ENCODE results near the gene PTTG2.
"Not testable (repeated sequence)": the region's sequence is repeated elsewhere in the genome, so short reads cannot be mapped to it uniquely, and the experiment has no call there.

PTTG2 gene

DNA sequence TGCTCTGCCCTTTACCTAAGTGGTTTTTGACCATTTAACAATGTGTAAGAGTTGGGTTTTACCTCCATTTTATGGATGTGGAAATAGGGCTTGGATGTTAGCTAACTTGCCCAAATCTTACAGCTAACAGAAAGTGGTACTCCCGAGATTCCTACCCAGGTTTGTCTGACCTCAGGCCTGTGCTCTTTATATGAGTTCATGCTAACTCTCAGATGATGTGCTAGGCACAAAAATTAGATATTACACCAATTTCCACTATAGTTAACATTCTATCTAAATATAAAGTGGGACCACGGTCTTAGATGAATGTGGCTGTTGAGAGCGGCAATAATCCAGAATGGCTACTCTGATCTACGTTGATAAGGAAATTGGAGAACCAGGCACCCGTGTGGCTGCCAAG lies at the start of gene PTTG2:
Gene PTTG2, plus strand, starts transcription at position 301 of the 400 bp plus-strand sequence. Its CDS starts 37 bp downstream, at position 338.
- no peak for DNase-seq (ENCODE audit: low read depth in 2 of 2)

GRCh38 chr4:37914539-37914938 lies 45.7 kb upstream of the PTTG2 start:
- DNase-seq (ENCODE audit: low read depth in 2 of 2) = no peak

DNA sequence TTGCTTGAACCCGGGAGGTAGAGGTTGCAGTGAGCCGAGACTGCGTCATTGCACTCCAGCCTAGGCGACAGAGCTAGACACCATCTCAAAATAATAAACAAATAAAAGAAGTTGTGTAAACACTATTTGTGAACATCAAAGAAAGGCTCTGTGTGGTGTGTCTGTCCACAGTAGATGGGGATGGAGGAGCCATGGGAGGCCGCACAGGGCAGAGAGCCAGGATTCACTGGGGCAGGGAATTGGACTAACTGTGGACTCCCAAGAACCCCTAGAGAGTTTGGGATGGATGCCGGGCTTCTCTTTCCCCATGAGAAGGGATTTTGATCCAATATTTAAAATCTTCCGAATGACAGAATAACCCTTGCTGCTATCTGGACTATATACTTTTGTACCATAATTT lies 42.8 kb upstream of the PTTG2 start:
- DNase-seq (ENCODE audit: low read depth in 2 of 2) = no peak

DNA sequence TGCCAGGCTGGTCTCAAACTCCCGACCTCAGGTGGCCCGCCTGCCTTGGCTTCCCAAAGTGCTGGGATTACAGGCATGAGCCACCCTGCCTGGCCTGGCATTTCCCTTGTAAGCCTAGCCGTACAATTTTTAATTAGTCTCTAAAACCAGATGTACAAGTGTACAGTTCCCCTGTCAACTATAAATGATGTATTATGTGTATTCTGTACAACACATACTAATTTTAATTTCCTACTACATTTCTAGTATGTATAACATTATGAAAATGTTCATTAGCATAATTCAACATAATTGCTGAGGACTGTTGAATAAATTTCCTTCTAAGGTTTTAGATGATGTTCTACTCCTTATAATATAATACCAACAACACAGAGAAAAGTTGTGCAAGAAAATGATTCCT lies 41.5 kb upstream of the PTTG2 start:
- DNase-seq (ENCODE audit: low read depth in 2 of 2) = no peak

DNA sequence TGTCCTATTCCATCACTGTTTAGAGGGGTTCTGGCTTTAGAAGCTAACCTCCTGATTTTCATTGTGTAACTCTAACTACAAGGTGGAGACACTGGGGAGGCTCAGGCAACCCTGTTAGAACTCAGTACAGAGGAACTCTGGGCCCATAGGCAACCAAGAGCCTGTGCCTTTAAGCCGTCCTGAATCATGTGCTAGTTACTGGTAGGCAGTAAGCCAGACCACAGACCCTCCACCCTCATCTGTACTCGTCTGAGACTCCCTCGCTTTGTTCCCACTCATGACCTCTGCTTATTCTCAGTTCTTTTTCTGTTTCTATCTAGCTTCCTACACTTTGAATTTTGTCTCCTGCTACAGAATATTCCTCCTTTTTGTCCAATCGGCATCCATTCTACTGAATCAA lies 37.9 kb upstream of the PTTG2 start:
- no peak for DNase-seq (ENCODE audit: low read depth in 2 of 2)

DNA sequence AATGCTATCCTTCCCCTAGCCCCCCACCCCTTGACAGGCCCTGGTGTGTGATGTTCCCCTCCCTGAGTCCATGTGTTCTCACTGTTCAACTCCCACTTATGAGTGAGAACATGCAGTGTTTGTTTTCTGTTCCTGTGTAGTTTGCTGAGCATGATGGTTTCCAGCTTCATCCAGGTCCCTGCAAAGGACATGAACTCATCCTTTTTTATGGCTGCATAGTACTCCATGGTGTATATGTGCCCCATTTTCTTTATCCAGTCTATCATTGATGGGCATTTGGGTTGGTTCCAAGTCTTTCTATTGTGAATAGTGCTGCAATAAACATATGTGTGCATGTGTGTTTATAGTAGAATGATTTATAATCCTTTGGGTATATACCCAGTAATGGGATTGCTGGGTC lies 37.1 kb upstream of the PTTG2 start:
- DNase-seq (ENCODE audit: low read depth in 2 of 2) = not testable (repeated sequence)

DNA sequence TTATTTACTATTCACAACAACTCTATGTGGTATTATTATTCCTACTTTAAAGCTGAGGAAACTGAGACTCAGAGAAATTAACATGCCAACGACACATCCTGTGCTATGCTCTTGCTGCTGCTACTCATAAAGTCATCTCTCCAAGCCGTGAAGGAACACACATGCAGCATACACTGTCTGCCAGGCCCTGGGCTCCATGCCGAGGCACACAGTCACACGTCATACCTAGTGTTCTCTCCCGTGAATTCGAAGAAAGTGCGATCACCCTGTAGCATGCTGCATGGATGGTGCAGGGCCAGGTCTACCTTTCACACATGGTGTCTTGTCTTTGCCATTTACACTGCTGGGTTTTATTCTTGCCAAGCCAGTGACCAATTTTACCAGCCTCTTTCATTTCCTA lies 35.3 kb upstream of the PTTG2 start:
- DNase-seq (ENCODE audit: low read depth in 2 of 2) = no peak

GRCh38 chr4:37927434-37927833 lies 32.8 kb upstream of the PTTG2 start:
- DNase-seq (ENCODE audit: low read depth in 2 of 2) = no peak

DNA sequence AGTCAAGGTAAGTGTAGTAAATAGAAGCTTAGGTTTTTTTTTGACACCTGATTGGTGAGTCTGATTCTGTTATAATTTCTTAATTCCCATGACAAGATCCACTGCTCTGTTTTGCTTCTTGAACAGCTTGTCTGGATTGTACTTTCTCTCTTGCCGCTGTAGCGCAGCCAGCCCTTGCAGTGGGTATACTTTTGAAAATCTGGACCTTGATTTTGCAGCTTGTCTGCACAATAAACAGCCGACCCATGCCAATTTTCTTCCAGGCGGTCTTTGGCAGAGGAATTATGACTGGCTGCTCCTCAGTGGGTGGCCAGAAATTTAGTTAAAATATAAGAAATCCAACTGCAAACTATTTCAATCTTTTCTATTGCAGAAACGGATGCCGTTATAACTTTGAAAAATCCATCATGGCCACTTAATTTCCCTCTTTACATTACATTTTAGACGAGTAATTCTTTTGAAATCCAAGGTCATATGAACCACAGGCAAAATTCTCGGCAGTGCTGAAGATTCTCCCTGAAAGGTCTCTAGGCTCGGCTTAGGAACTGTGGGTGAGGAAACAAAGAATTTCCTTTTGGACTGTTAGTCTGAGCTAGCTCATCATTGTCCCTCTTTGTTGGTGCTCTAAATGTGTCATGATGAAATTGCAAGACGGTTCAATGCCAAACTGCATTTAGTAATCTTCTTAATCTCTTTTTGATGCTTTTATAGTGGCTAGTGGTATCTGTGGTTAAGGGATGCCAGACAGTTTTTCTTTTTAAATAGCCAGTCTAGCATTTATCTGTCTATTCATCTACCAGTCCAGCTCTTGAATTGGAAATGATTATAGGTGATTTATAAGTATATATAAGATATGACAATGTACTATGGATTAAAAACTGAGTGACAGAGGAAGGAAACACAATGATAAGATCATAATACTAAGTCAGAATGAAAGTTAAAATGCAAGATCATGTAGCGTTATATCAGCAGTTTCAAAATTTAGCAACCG lies 31.5 kb upstream of the PTTG2 start:
- DNase-seq (ENCODE audit: low read depth in 2 of 2) = no peak

DNA sequence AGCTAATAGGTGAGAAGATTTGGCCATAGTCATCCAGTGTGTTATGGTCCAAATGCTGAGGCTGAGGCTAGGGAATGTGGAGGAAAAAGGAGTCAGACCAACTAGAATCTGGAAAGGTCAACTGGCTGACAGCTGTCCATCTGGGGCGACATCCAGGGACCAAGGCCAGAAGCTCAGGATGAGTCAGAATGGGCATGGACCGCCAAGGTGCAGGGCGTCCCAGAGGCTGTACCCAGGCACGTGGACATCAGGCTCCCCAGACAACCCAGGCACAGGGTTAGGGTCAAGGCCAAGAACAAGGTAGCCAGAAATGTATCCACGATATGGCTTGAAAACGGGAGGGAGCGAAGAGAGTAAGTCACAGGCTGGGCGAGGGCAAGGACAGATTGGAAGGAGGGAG lies 26.1 kb upstream of the PTTG2 start:
- no peak for DNase-seq (ENCODE audit: low read depth in 2 of 2)

- no peak for DNase-seq (ENCODE audit: low read depth in 2 of 2)
These were observed 25.6 kb upstream of the PTTG2 start for GRCh38 chr4:37934609-37935008.

DNA sequence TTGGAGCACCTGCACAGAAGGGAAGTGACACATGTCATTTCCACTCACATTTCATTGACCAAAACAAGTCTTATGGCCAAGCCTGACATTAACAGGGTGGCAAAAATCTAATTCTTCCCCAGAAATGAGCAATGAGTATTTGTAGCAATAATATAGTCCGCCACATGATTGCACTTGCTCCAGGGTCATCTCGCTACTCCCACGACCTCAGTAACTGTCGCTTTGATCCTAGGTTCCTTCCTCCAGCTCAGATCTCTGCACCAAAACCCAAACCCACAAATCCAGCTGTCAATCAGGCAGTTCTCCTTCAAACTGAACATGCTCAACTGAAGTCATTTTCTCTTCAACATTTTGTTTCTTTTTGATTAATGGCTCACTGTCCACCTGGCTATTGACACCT lies 25.2 kb upstream of the PTTG2 start:
- no peak for DNase-seq (ENCODE audit: low read depth in 2 of 2)

GRCh38 chr4:37936889-37937498 lies 23.2 kb upstream of the PTTG2 start:
- DNase-seq (ENCODE audit: low read depth in 2 of 2) = no peak

DNA sequence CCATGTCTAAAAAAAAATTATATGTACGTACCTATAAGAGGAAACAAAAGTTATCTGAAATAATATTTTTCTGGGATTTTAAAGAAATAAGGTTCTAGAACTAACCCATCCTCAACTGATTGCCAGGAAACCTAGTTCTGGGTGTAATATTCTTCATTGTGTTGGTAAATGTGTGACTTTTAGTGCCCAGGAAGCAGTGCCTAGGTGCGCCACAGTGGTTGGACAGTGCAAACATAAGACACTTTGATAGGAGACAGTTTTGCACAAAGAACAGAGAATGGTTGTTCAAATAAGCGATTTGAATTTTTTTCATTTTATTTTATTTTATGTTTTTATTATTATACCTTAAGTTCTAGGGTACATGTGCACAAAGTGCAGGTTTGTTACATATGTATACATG lies 22.0 kb upstream of the PTTG2 start:
- no peak for DNase-seq (ENCODE audit: low read depth in 2 of 2)

- no peak for DNase-seq (ENCODE audit: low read depth in 2 of 2)
These were observed 13.6 kb upstream of the PTTG2 start for GRCh38 chr4:37946503-37947179.

DNA sequence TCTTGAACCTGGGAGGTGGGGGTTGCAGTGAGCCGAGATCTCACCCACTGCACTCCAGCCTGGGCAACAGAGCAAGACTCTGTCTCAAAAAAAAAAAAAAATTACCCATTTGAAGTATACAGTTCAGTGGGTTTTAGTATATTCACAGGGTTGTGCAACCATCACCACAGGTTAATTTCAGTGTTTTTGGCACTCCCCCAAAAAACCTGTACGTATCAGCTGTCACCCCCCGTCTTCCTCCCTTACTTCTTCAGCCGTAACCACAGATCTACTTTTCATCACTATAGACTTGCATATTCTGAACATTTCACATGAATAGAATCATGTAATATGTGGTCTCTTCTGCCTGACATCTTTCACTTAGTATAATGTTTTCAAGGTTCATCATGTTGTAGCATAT lies 11.7 kb upstream of the PTTG2 start:
- DNase-seq (ENCODE audit: low read depth in 2 of 2) = no peak

- DNase-seq (ENCODE audit: low read depth in 2 of 2) = no peak
These were observed 10.4 kb upstream of the PTTG2 start for GRCh38 chr4:37949636-37950426.

DNA sequence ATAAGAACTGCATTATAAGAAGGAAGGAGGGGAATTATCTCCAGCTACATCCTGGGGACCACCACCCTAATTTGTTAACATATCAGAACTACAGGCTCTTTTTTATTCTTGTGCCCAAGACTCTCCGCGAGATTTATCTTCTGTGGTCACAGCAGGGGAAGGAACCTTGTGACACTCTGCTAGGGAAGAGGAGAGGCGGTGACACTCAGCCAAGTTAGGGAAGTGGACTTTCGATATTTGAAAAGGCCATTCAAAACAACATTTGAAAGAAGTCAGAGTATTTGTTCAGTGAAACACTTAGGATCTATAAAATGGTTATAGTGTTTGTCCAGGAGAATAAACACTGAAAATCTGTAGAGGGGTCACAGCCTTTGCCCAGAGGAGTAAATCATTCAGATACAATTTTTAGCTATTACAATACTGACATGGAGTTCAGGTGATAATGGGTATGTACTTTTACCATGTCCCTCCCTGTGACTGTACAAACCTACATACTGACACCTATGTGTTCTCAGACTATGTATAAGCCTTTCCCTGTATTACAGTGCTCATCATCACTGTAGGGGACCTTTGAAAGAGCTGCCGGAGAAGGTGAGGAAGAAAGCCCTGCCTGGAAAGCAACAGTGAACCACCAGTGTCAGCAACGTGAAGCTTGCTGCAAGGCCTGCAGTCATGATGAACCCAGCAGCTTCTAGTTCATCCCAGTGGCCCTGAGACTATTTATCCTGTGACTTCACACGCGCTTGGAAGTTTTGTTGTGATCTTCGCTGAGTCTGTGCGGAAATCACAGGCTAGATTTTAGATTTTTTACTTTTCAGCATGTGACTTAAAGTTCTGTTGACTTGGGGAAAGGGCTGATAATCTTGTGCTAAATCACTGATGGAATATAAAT lies 8.5 kb upstream of the PTTG2 start:
- DNase-seq (ENCODE audit: low read depth in 2 of 2) = no peak

DNA sequence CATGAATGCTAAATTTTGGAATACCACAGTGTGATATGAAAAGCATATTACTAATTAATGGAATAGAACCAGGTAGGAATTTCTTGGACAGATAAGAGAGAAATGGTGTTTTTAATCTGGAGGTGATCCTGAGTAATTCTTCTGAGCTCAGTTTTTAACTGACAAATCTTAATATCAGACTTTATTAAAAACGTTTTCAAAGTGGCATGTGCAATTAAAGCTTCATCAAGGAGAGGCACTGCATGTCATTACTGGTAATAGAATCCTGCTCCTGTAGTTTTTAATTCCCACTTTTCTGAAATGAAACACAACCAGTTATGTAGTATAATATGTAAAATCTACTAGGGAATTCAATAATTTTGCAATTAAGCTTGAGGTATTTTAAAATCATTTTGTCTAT lies 7.0 kb upstream of the PTTG2 start:
- no peak for DNase-seq (ENCODE audit: low read depth in 2 of 2)

- no peak for DNase-seq (ENCODE audit: low read depth in 2 of 2)
These were observed 6.4 kb upstream of the PTTG2 start for GRCh38 chr4:37953620-37954293.
